Occipital lobe (tissue), 2 donors: ENCODE measurements around the gene HTR3E. TPM values are rescaled to one million over a fixed set of nuclear protein-coding genes. Genes with fewer than 3 reads are reported as not detected.
"Not testable (repeated sequence)": the region's sequence is repeated elsewhere in the genome, so short reads cannot be mapped to it uniquely, and the experiment has no call there.

Experiments
- DNase-seq: peaks from one replicate; lab custom pipeline; 2025; lab: John Stamatoyannopoulos, UW
- total RNA-seq: library from RNA; depleted of rRNA; stranded (reverse); fragments of >200 nt; gene quantifications from one replicate; pipeline ENCODE4 v1.2.3, GENCODE V29; 2014

The HTR3E gene
- not detected for total RNA-seq

- no peak for DNase-seq
Observed at GRCh38 chr3:184096811-184097383, at the start of gene HTR3E. TSS of gene HTR3E (plus strand) at chr3:184097064. CDS start at chr3:184097530, 466 bp downstream.

- no peak for DNase-seq
Observed at GRCh38 chr3:184050217-184050847, 46.5 kb upstream of the HTR3E start.

GRCh38 chr3:184052767-184053166, 44.1 kb upstream of the HTR3E start, which contains the start of gene HTR3C:
TSS of gene HTR3C (plus strand) at chr3:184053047. CDS start at chr3:184053081, 34 bp downstream.
- DNase-seq = no peak

GRCh38 chr3:184058029-184058428, 38.8 kb upstream of the HTR3E start:
- no peak for DNase-seq

- no peak for DNase-seq
Observed at GRCh38 chr3:184059424-184059823, 37.4 kb upstream of the HTR3E start.

GRCh38 chr3:184062637-184063036, 34.2 kb upstream of the HTR3E start:
- DNase-seq = no peak

- DNase-seq = no peak
Observed at GRCh38 chr3:184066211-184066610, 30.7 kb upstream of the HTR3E start.

- DNase-seq = no peak
Observed at GRCh38 chr3:184067573-184068055, 29.2 kb upstream of the HTR3E start.

- DNase-seq = no peak
Observed at GRCh38 chr3:184068344-184068743, 28.5 kb upstream of the HTR3E start.

- not testable (repeated sequence) for DNase-seq
Observed at GRCh38 chr3:184071142-184071541, 25.7 kb upstream of the HTR3E start.

GRCh38 chr3:184073621-184074020, 23.2 kb upstream of the HTR3E start:
- DNase-seq = no peak

GRCh38 chr3:184075901-184076300, 21.0 kb upstream of the HTR3E start:
- DNase-seq = no peak

- no peak for DNase-seq
Observed at GRCh38 chr3:184077881-184078280, 19.0 kb upstream of the HTR3E start.

GRCh38 chr3:184078851-184079250, 18.0 kb upstream of the HTR3E start:
- DNase-seq = no peak

- DNase-seq = no peak
Observed at GRCh38 chr3:184081116-184081830, 15.6 kb upstream of the HTR3E start.

- no peak for DNase-seq
Observed at GRCh38 chr3:184082034-184082433, 14.8 kb upstream of the HTR3E start.

GRCh38 chr3:184082465-184082864, 14.4 kb upstream of the HTR3E start:
- DNase-seq = no peak

GRCh38 chr3:184085389-184085852, 11.4 kb upstream of the HTR3E start:
- no peak for DNase-seq

GRCh38 chr3:184092199-184092598, 4.7 kb upstream of the HTR3E start:
- DNase-seq = no peak

- DNase-seq = no peak
Observed at GRCh38 chr3:184097556-184097955, 692 bp downstream of the HTR3E start.

GRCh38 chr3:184099806-184100686, 3.2 kb downstream of the HTR3E start:
- DNase-seq = no peak
